ENCODE results near the gene SMIM7. TPM values are rescaled to one million over a fixed set of nuclear protein-coding genes. Genes with fewer than 3 reads are reported as not detected.
"Not testable (repeated sequence)": the region's sequence is repeated elsewhere in the genome, so short reads cannot be mapped to it uniquely, and the experiment has no call there.

SMIM7 gene
- 148 and 152 TPM in 2 replicates for total RNA-seq (2014; rRNA removed; shearing (Covaris generic); ENCODE audit: low replicate concordance)

DNA sequence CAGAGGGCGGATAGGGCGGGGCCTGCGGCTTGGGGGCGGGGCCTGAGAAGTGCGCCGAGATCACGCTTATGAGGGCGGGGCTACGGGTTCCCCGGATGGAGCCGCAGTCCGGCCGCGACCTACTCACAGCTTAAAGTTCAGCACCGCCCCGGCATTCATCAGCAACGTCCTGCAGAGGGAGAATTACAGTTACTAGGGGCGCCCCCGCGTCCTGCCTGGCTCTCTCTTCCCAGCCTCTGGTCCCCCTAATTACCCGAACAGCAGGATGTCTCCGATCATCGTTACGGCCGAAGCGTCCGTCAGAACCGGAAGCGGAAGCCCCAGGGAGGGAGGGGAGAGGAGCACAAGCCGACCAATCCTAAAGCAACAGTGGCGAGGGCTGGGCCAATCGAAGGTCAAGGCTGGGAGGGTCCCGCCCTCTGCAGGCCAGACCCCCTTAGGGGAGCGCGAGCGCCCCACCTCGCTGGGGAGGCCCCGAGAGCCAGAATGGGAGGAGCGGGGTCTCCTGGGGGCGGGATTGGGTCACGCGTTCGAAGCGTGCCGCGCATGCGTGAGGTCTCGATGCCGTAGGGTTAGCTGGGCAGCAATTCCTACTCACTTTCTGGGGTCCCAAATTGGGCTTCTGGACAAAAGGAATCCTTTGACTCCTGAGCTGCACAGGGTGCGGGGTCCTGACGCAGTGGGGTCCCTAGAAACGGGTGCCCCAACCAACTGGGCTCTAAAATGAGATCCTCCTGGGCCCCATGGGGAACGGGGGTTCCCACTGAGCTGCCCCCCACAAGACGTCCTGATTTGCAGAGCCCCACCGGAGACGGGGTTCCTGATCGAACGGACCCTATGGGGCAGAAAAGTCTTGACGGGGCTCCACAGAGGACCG is at the start of gene SMIM7:
SMIM7 (minus strand) TSS at position 313 of the 877 bp plus-strand sequence; CDS start at position 279, 34 bp downstream.
- peak; percentile 99 for DNase-seq (ENCODE audit: low read depth)
- in situ Hi-C loops (cut with HindIII; ENCODE audit: low pct_unique_long_range_greater_than_20kb, low sequenced_read_pairs): no loop called here

DNA sequence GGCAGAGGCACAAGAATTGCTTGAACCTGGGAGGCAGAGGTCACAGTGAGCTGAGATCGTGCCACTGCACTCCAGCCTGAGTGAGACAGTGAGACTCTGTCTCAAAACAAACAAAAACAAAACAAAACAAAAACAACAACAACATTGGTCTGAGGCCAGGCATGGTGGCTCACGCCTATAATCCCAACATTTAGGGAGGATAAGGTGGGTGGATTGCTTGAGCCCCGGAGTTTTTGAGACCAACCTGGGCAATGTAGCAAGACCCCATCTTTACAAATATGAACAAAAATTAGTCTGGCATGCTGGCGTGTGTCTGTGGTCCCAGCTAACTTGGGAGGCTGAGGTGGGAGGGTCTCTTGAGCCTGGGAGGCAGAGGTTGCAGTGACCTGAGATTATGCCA is 43.7 kb upstream of the SMIM7 start:
- in situ Hi-C loops (cut with HindIII; ENCODE audit: low pct_unique_long_range_greater_than_20kb, low sequenced_read_pairs): no loop called here
- DNase-seq (ENCODE audit: low read depth): no peak

DNA sequence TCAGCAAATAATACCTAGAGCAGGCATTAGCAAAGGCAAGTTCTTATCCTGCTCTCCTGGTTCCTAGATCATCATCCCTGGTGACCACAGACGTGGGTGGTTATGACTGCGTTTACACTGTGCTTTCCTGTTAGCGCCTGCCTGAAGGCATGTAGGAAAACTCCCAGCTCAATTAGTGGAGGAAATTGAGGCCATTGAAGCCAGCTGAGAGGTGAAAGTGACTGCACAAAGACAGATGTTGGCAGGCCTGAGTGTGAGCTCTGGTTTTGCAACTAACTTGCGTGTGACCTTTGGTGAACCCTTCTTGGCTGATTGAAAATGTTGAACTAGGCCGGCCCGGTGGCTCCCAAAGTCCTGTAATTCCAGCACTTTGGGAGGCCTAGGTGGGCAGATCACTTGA is 42.2 kb upstream of the SMIM7 start:
- in situ Hi-C loops (cut with HindIII; ENCODE audit: low pct_unique_long_range_greater_than_20kb, low sequenced_read_pairs): no loop called here
- no peak for DNase-seq (ENCODE audit: low read depth)

DNA sequence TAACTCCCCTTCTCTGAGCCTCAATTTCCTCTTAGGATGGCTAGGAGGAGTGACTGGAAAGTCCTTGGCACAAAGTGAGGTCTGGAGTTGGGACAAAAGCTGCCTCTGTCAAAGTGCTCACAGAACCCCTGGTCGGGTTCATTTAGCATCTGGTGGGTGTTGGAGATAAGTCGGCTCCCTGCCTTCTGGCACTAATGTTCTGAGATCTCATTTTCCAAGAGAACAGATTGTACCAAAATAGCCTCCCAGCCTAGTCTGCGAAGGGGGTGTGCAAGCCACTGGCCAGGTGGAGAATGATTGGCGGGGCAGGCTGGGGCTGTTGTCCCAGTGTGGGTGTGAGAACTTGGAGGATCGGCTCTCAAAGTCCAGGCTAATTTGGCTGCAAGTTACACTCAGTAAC is 39.0 kb upstream of the SMIM7 start:
- no peak for DNase-seq (ENCODE audit: low read depth)
- in situ Hi-C loops (cut with HindIII; ENCODE audit: low pct_unique_long_range_greater_than_20kb, low sequenced_read_pairs): no loop called here

DNA sequence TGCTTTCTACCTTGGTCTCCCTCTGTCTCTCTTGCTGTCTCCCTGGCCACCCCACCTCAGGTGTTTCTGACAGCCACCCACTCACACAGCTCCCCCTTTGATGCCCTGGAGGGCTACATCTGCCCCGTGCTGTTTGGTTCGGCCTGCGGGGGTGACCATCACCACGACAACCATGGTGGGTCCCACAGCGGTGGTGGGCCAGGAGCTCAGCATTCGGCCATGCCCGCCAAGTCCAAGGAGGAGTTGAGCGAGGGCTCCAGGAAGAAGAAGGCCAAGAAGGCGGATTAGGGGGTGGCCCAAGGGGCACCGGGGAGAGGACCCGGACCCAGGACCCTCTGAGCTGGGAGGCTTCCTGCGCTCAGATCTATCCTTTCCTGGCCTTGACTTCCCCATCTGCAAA is 28.1 kb upstream of the SMIM7 start:
- in situ Hi-C loops (cut with HindIII; ENCODE audit: low pct_unique_long_range_greater_than_20kb, low sequenced_read_pairs): no loop called here
- no peak for DNase-seq (ENCODE audit: low read depth)

DNA sequence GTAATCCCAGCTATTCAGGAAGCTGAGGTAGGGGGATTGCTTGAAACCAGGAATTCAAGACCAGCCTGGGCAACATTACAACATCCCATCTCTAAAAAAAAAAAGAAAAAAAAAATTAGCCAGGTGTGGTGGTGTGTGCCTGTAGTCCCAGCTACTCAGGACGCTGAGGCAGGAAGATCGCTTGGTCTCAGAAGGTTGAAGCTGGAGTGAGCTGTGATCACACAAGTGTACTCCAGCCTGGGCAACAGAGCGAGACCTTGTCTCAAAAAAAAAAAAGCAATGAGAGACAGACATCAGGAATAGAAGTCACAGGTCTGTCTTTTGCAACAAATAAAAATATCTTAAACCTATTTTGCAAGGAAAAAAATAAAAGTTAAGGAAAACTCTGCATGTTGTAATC is 24.3 kb upstream of the SMIM7 start:
- DNase-seq (ENCODE audit: low read depth): peak; percentile 42
- in situ Hi-C loops (cut with HindIII; ENCODE audit: low pct_unique_long_range_greater_than_20kb, low sequenced_read_pairs): no loop called here

DNA sequence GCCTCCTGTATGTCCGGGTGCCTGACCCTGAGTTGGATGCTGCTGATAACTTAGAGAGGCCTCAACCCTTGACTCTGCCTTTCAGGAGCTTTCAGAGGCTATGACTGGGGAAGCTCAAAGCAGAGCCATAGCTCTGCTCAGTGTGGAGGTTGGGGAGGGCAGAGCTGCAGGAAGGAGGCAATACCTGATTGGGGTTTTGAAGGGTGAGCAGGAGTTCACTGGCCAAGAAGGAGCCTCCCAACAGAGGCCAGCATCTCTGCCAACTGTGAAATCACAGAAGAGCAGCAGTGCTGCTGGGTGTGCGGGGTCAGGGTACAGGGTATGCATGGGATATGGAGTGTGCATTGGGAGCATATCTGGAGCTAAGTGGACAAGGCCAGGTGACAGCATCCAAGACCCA is 22.6 kb upstream of the SMIM7 start:
- no peak for DNase-seq (ENCODE audit: low read depth)
- in situ Hi-C loops (cut with HindIII; ENCODE audit: low pct_unique_long_range_greater_than_20kb, low sequenced_read_pairs): no loop called here

DNA sequence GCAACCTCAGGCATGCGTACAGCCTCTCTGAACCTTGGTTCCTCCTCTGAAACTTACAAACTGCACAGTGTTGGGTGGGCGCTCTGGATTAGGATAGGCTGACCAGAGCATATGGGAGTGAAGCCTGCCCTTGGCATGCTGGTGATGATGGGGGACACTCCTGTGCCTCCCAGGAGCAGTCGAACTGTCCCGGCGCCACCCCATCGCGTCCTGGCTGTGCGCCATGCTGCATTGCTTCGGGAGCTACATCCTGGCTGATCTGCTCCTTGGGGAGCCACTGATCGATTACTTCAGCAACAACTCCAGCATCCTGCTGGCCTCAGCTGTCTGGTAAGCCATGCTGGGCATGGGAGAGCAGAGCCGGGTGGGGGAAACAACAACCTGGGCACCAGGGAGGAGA is 19.9 kb upstream of the SMIM7 start:
- no peak for DNase-seq (ENCODE audit: low read depth)
- in situ Hi-C loops (cut with HindIII; ENCODE audit: low pct_unique_long_range_greater_than_20kb, low sequenced_read_pairs): no loop called here

DNA sequence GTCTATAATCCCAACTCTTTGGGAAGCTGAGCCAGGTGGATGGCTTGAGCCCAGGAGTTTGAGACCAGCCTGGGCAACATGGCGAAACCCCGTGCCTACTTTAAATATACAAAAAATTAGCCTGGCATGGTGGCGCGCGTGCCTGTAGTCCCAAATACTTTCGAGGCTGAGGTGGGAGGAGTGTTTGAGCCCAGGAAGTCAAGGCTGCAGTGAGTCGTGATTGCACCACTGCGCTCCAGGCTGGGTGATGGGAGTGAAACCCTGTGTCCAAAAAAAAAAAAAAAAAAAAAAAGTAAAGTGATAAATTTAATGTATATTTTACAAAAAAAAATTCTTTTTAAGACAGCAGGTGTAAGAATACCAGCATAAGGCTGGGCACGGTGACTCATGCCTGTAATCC is 18.6 kb upstream of the SMIM7 start:
- DNase-seq (ENCODE audit: low read depth): no peak
- in situ Hi-C loops (cut with HindIII; ENCODE audit: low pct_unique_long_range_greater_than_20kb, low sequenced_read_pairs): no loop called here

DNA sequence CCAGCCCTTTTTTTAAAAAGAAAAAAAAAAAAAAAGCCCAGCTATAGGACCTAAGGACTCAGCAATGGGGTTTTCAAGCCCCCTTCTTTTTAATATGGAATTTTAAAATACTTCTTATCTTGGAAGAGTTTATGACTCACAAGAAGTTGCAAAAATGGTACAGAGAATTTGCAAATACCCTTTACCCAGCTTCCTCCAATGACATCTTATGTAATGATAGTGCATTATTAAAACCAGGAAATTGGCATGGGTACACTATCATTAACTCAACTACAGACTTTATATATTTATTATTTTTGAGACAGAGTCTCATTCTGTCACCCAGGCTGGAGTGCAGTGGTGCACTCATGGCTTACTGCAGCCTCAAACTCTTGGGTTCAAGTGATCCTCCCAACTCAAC is 17.1 kb upstream of the SMIM7 start:
- DNase-seq (ENCODE audit: low read depth): no peak
- in situ Hi-C loops (cut with HindIII; ENCODE audit: low pct_unique_long_range_greater_than_20kb, low sequenced_read_pairs): no loop called here

DNA sequence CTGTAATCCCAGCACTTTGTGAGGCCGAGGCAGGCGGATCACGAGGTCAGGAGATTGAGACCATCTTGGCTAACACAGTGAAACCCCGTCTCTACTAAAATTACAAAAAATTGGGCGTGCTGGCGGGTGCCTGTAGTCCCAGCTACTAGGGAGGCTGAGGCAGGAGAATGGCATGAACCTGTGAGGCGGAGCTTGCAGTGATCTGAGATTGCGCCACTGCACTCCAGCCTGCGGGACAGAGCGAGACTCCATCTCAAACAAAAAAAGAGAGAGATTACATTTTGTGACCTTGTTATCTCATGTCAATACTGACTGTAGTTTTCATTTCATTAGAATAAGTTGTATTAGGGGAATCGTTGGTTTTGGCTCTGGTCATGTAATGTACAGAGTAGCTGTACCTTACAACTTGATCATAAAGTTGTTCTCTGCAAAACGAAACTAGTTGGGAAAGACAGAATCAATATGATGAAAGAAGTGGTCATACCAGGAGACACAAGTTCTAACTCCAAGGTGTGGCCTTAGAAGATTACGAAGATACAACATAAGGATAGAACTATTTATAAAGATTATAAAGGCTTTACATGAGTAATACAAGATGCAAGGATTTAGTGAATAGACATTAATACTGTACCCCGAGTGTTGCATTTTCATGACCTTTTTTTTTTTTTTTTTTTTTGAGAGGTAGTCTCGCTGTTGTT is 16.3 kb upstream of the SMIM7 start:
- DNase-seq (ENCODE audit: low read depth): no peak
- in situ Hi-C loops (cut with HindIII; ENCODE audit: low pct_unique_long_range_greater_than_20kb, low sequenced_read_pairs): no loop called here

DNA sequence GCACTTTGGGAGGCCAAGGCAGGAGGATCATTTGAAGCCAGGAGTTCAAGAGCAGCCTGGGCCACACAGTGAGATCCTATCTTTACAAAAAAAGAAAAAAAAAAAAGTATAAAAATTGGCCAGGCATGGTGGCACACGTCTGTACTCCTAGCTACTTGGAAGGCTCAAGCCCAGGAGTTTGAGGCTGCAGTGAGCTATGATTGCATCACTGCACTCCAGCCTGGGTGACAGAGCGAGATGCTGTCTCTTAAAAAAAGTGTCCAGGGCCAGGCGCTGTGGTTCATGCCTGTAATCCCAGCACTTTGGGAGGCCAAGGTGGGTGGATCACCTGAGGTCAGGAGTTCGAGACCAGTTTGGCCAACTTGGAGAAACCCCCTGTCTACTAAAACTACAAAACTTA is 13.9 kb upstream of the SMIM7 start:
- DNase-seq (ENCODE audit: low read depth); in situ Hi-C loops (cut with HindIII; ENCODE audit: low pct_unique_long_range_greater_than_20kb, low sequenced_read_pairs): not testable (repeated sequence)

DNA sequence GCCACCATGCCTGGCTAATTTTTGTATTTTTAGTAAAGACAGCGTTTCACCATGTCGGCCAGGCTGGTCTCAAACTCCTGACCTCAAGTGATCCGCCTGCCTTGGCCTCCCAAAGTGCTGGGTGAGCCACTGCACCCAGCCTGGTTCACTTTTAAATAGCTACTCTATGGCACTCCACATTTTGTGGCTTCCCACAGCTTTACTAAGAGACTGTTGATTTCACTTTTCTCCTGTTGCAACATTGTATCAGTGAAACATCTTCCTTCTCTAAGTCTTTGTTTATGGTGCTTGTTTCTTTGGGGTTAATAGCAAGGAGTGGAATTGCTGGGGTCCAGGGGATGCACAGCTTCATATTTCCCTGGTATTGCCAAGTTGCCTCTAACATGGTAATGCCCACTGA is 13.3 kb upstream of the SMIM7 start:
- in situ Hi-C loops (cut with HindIII; ENCODE audit: low pct_unique_long_range_greater_than_20kb, low sequenced_read_pairs): no loop called here

DNA sequence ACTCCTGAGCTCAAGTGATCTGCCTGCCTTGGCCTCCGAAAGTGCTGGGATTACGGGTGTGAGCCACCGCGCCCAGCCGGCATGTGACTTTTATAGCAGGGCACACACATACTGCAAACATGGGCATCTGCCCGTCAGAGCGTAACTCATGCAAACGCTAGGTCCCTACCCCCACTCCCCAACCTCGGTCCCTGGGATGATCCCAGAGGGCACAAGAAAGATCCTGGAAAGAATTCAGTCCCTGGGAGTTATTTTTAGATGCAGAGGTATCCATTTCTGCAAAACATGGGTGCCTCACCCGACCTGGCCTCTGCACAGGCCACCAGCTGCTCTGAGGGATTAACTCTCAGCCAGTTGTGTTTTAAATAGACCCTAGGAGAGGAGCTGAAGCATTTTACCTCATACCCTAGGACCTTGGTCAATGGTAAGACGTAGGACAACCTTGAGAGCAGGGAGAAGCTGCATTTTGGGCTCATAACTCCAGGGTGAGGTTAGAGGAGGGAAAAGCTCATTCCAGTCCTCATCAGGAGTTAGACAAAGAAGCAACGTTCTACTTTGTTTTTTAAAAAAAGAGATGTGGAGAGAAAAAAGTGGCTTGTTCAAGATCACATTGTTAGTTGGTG is 11.8 kb upstream of the SMIM7 start:
- in situ Hi-C loops (cut with HindIII; ENCODE audit: low pct_unique_long_range_greater_than_20kb, low sequenced_read_pairs): no loop called here
- DNase-seq (ENCODE audit: low read depth): no peak

More for the DNA sequence above, 13.3 kb upstream of the SMIM7 start:
- no peak for DNase-seq (ENCODE audit: low read depth)

DNA sequence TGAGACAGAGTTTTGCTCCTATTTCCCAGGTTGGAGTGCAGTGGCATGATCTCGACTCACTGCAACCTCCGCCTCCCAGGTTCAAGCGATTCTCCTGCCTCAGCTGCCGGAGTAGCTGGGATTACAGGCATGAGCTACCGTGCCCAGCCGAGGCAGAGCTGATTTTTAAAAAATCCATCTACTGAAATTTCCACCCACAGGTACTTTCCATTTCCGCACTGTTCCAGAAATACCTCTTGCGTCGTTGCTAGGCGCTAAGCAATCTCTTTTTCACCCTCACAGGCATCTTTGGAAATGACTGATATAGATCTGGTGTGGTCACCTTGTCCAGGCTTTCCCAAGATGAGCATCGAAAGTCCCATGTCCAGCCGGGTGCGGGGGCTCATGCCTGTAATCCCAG is 10.3 kb upstream of the SMIM7 start:
- no peak for DNase-seq (ENCODE audit: low read depth)
- in situ Hi-C loops (cut with HindIII; ENCODE audit: low pct_unique_long_range_greater_than_20kb, low sequenced_read_pairs): no loop called here

DNA sequence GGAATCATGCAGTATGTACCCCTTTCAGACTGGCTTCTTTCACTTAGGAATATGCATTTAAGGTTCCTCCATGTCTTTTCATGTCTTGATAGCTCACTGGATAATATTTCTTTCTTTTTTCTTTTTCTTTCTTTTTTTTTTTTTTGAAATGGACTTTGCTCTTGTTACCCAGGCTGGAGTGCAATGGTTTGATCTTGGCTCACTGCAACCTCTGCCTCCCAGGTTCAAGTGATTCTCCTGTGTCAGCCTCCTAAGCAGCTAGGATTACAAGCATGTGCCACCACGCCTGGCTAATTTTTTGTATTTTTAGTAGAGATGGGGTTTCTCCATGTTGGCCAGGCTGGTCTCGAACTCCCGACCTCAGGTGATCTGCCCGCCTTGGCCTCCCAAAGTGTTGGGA is 8.8 kb upstream of the SMIM7 start:
- DNase-seq (ENCODE audit: low read depth); in situ Hi-C loops (cut with HindIII; ENCODE audit: low pct_unique_long_range_greater_than_20kb, low sequenced_read_pairs): not testable (repeated sequence)

DNA sequence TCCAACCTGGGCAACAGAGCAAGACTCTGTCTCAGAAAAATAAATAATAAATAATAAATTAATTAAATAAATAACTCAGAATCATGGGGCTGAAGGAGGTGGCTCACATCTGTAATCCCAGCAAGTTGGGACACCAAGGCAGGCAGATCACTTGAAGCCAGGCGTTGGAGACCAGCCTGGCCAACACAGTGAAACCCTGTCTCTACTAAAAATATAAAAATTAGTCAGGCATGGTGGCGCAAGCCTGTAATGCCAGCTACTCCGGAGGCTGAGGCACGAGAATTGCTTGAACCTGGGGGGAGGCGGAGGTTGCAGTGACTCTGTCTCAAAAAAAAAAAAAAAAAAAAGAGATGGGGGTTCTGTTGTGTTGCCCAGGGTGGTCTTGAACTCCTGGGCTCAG is 8.2 kb upstream of the SMIM7 start:
- no peak for DNase-seq (ENCODE audit: low read depth)
- in situ Hi-C loops (cut with HindIII; ENCODE audit: low pct_unique_long_range_greater_than_20kb, low sequenced_read_pairs): no loop called here

DNA sequence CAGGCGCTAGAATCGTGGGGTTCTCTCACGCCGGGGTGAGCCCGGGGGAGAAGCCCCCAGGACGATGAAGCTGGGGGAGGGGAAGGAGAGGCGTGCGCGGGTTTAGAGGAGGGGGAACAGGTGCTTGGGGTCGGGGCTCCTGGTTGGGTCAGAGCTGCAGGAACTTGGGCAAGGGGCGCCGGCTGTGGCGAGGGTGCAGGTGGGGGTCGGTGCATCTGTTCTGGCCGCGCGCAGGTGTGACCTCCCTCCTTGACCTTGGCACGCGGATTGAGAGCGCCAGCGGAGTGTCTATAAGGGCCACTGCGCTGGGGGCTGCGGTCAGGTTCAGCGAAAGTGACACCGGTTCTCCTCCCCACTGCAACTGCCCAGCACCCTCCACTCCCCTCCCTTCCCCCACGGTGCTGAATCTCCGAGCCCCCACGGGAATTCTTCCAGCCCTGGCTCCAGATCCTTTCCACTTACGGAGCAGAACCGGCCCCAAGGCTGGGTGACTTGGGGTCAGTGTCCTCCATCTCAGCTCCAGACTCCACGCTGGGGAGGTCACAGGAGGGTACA is 1.6 kb upstream of the SMIM7 start:
- no peak for DNase-seq (ENCODE audit: low read depth)
- in situ Hi-C loops (cut with HindIII; ENCODE audit: low pct_unique_long_range_greater_than_20kb, low sequenced_read_pairs): no loop called here
